HG03175 (cell line): ENCODE data around the gene GABRA5.
"Not testable (repeated sequence)": the region's sequence is repeated elsewhere in the genome, so short reads cannot be mapped to it uniquely, and the experiment has no call there.

Source experiments
- ATAC-seq: cut with Tn5 transposase; IDR thresholded peaks from one replicate; pipeline ENCODE4 v1.9.1; 2021; ENCODE audit warnings: mild to moderate bottlenecking, moderate library complexity; ENCODE audit not compliant: unreplicated experiment

GABRA5 gene

DNA sequence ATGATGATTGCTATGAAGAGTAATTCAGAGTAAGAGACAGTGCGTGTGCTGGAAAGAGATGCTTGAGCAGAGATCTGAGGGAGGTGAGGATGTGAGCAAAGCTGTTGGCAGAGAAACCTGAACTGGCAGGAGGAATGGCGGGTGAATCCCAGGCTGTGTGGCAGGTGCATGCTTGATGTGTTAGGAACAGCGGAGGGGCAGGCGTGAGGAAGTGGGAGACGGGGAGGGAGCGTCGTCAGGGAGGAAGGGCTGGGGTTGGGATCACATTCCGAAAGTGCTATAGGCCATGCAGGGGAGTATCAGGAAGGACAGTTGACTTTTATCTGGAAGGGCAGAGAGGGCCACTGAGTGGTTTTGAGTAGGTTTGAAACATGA, 8.6 kb downstream of the GABRA5 start:
- no peak for ATAC-seq

DNA sequence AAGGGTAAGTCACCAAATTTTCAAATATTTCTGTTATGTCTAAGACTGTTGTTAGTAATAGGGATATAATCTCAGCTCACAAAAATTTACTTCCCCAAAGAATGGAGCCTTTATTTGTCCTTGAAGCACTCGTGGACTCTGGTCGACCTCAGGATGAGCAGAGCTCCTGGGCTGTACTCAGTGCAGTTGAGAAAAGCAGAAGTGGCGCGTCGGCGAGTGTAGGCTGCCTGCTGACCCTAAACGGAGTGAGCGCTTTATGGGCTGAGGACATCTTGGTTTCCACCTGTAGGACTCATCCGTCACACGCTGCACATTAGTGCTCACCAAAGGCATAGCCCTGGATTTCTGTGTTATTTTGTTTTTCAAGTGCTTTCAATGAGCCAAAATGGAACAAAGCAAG, 11.0 kb downstream of the GABRA5 start:
- no peak for ATAC-seq

DNA sequence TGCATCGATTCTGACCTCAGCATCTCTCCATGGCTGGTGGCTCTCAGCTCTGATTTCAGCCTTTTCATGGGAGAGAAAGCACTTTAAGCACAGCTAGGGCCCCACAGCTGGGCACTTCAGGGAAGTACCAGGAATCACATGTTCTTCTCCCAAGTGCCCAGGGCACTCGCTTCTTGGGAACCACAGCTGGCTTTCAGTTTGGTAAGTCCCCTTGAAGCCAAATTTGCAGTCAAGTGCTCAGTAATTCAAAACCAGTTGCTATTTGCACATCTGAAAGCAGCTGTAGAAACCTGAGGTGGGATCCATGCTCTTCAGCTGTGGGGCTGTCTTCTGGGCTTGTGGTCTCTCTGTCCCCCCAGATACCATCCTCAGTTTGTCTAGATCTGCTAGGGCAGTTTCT, 12.8 kb downstream of the GABRA5 start:
- ATAC-seq, result no peak

DNA sequence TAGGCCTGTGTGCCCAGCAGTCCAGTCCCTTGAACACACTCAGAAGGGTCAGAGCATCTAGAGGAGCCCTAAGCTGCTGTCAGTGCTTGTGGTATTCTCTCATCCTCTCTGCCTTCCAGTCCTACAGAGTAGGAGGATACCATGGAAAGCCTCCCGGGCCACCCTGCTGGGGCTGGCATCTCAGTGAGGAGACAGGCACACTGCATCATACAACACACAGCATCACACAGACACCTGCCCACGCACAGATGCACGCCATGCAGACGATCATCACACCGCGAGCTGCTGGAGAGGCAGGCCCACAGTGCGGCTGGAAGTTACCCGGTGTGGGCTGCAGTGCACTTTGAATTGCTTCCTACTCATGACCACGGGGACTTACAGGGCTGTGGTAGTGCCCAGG, 15.2 kb downstream of the GABRA5 start:
- ATAC-seq, result no peak

DNA sequence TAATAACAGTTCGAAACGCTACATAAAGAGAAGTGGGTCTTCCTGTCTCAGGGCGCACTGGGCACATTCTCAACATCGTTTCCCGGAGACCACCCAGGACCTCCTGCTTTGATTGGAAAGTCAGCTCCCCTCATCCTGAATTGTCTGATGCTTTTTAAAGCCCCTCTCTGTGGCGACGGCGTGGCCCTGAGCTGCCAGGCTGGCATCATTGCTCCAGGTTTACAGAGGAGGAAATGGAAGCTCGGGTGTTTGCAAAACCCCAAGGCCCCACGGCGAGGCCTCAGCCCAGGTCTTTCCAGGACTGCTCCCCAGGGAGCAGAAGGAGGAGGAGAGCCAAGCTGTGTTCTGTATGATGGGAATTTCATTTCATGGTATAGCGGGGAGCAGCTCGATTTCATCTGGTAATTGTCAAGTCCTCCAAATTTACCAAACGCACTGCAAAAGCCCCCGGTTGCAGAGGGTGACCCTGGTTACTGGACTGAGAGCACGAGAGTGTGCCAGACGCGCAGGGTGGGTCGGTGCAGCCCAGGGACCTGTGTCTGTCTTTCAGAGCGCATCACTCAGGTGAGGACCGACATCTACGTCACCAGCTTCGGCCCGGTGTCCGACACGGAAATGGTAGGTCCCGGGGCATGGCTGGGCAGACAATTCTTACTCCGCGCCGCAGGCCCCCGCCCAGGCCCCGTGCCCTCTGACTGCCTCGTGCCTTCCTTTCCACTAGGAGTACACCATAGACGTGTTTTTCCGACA, 15.9 kb downstream of the GABRA5 start:
- ATAC-seq, result no peak

- ATAC-seq, result no peak
Observed at GRCh38 chr15:26883466-26883865, 16.6 kb downstream of the GABRA5 start.

GRCh38 chr15:26886566-26886965, 19.7 kb downstream of the GABRA5 start:
- no peak for ATAC-seq

DNA sequence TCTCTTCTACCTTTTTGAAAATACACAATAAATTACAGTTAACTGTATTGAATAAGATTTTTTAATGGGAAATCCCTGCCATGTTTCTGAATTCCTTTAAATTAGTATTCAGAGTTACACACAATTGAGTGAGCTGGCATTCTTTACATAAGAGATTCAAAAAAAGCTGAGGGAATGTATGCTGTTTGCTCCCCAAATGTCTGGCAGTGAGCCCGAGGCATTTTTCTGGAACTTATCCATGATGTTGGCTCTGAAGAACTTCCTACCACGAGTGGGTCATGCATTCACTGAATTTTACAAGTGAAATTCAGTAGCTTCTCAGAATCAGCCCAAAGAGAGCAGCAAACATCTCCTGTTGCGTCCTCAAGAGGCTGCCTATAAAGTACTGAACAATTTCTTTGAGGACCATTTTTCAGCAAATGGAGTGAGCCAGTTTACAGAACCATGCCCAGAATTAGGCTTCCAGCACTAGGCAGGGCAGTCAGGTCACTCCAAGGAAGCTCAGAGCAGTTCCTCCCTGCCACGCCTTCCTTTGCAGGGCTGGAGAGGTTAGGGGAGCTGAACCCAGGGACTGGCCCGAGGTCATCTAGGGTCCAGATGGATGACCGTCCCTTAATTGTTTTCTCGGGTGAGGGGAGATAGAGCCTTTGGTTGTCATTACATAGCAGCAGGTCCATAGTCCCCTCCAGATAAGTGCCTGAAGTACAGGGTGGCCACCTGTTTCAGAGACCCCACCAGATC, 21.2 kb downstream of the GABRA5 start:
- ATAC-seq, result no peak

DNA sequence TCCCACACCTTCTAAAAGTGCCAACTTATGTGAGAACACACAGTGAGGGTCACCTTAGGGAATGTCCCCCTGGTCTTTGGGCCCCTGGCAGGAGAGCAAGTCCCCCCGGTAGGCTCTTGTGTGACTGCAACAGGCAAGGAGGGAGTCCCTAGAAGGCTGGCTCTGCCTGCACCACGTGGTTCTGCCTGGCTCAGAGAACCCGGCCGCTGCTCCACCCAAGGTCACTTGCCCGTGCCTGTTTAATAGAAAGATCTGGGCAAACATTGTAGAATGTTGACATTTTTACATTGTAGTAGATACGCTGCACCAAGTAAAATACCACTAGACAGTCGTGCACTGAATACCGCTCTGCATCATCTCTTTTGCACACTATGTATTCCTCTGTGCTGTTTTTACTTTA, 21.9 kb downstream of the GABRA5 start:
- ATAC-seq, result no peak

DNA sequence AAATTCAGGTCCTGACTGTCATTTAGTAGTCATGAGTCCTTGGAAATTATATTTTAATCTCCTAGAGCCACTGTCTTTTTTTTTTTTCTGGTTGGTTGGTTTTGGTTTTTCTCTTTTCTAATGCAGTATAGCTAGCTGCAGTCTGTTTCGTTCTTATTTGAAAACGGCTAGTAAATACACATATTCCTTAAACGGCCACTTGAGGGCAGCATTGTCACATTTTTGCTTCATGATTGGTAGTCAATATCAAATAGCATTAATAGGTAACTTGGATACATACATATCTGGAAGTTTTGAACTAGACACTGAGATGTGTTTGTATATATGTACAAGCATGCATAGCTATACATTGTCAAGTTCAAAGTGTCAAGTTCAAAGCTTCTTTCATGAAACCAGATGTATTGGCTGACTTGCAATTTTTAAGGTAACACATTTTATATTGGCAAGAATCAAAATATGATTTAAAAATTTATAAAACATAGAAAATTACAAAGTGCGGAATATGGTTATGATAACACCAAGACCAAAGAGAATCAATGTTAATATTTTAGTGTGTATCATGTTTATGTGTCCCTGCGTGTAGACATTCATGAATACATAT, 22.5 kb downstream of the GABRA5 start:
- no peak for ATAC-seq

DNA sequence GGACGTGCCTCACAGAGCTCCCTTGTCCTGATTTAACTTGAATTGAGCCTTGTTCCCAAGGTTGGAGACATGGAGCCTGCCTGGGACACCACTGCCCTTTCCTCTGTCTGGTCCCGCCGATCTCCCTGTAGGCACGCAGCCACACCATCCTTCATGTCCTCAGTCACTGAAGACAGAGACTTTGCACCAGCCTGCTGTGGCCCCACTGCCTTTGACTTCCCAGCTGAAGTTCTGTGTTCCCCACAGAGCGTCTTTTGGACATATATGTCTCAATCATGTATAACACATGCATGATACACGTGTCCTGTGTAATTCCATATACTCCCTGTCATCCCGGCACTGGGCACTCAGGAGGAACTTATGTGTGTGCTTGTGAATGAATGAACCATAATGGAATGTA, 23.6 kb downstream of the GABRA5 start:
- ATAC-seq, result no peak

DNA sequence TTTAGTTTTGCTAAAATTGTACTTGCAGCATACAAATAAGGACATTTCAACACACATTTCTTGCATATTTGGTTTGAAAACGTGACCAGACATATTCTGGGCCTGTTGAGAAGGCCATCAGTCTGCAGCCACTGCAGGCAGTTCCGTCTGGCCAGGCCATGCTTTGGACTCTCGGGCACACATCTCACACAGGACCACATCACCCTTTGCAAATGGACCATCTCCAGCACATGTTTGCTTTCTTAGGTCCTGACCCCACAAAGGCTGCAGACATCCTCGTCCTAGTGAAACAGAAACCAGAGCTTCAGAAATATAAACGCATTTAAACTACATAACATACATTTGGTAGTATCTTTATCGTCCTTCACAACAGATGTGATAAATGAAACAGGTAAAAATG, 24.1 kb downstream of the GABRA5 start:
- ATAC-seq, result no peak

DNA sequence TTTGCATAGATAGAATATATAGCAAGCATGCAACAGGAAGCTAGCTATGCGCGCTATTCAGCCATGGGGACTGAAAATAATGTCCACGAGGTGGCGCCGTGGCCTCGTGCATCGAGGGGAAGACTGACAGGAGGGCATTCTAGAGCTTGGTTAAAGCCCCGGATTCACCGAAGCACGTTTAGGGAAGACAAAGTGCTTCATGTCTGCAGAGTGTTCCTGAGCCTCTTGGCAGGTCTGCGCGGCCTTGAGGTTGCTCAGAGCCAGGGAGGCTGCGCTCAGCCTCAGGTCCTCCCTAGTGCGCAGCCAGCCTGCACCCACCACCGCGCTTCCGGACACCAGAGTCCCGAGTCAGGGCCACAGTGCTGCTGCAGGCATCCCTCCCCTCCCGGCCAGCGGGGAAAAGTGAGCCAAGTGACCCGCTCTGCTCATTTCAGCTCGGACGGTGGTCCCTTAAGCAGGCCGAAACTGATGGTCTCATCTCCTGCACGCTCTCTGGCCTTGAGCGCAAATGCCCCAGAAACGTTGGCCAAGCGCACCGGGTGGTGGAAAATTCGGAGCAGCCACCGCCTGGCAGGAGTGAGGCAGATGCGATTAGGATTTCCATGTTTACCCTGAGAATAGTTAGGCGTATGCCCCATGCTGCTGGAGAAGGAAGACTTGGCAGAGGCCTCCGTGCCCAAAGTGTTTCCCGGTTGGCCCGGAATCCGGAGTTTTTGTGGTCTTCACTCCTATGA, 24.8 kb downstream of the GABRA5 start:
- no peak for ATAC-seq

- no peak for ATAC-seq
Observed at GRCh38 chr15:26892182-26892518, 25.3 kb downstream of the GABRA5 start.

DNA sequence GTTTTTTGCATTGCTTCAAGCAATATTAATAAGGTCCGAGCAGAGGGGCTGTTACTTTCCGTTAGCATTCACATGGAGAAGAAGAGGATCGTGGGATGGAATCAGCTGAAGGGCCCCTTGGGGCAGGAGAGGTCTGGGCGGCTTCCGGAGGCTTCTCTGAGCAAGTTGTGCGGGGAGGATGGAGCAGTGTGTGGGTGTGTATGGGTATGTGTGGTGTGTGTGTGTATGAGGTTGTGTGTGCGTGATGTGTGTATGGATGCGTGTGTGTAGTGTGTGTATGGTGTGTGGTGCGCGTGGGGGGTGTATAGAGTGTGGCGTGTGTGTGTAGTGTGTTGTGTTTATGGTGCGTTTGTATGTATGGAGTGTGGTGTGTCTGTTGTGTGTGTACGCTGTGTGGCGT, 25.8 kb downstream of the GABRA5 start:
- ATAC-seq, result no peak

DNA sequence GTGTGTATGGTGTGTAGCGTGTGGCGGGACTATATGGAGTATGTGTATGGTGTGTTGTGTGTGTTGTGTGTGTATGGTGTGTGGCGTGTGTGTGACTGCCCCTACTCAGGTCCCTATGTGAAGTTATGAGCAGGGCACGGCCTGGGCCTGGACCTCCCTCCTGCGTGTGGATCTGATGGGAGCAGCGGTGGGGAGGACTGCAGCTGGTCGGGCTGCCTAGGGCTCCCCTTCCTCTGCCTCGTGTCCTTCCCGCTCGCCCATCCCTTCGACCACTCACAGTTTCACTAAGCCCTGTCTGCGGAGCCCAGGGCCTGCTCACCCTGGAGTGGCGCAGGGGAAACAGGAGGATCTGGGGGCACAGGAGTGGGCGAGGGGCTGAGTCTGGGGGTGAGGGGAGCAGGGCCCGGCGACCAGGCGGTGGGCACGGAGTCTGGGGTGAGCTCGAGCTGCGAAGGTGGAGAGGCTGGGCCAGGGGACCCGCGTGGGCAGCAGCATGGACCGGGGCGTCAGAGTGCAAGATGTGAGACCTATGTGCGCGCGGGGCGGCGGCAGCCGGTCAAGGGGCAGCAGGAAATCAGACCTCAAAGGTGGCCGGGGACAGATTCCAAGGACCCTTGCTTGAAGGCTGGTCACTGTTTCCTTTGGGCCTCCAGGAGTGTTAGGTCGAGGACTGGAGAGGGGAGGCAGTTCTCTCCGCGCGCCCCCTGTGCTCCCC, 26.6 kb downstream of the GABRA5 start:
- no peak for ATAC-seq

GRCh38 chr15:26894181-26894580, 27.3 kb downstream of the GABRA5 start:
- no peak for ATAC-seq

DNA sequence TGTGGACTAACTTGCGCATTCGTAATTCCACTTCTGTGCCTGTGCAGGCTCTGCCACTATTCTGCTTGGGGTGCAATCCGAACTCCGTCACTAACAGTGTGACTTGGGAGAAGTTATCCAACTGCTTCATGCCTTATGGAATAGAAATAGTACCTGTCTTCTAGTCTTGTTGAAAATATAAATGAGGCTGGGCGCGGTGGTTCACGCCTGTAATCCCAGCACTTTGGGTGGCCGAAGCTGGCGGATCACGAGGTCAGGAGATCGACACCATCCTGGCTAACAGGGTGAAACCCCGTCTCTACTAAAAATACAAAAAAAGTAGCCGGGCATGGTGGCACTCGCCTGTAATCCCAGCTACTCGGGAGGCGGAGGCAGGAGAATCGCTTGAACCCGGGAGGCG, 28.5 kb downstream of the GABRA5 start:
- ATAC-seq, result not testable (repeated sequence)

- no peak for ATAC-seq
Observed at GRCh38 chr15:26899658-26900057, 32.8 kb downstream of the GABRA5 start.

- ATAC-seq, result no peak
Observed at GRCh38 chr15:26901041-26901440, 34.2 kb downstream of the GABRA5 start.

DNA sequence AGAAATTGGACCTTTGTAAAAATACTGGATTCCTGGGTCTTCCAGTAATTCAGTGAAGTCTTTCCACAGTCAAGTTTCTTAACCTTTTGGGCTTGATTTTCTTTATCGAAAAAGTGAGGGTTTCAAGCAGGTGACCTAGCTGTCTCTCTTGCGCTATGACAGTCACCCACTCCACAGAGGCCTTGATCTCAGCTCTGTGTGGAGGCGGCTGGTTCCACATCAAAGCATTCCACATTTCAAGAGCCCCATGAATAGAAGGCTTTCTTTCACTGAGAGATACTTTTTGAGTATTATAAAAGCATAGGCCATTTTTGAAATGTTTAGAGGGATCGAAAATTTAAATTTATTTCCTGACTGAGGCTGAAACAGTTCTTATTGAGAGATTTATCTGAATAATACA, 43.9 kb downstream of the GABRA5 start:
- ATAC-seq, result no peak
